Jurkat, Clone E6-1 (cell line): ENCODE measurements around the gene RALBP1.
"Not testable (repeated sequence)": the region's sequence is repeated elsewhere in the genome, so short reads cannot be mapped to it uniquely, and the experiment has no call there.

Experiments used
- DNase-seq: peaks from one replicate; pipeline ENCODE4 v3.0.0-alpha.2; 2011; ENCODE audit warnings: low read depth, low spot score
- H3K4me3 ChIP-seq: 2 replicates; pipeline ENCODE4 v1.5.1; 2011; ENCODE audit warnings: mild to moderate bottlenecking, low read length, control low read depth, moderate library complexity

RALBP1 gene

DNA sequence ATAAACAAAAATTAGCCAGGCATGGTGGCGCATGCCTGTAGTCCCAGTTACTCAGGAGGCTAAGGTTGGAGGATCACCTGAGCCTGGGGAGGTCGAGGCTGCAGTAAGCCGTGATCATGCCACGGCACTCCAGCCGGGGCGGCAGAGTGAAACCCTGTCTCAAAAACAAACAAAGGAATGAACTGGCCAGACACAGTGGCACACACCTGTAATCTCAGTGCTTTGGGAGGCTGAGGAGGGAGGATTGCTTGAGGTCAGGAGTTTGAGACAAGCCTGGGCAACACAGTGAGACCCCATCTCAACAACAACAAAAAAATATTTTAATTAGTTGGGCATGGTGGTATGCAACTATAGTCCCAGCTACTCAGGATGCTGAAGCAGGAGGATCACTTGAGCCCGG is 24.4 kb upstream of the RALBP1 start:
- not testable (repeated sequence) for H3K4me3 ChIP-seq, DNase-seq

- no peak for DNase-seq
- no peak overlapping the region for H3K4me3 ChIP-seq
Measured at GRCh38 chr18:9453283-9453682, 22.0 kb upstream of the RALBP1 start.

GRCh38 chr18:9454061-9454703 is 21.1 kb upstream of the RALBP1 start:
- DNase-seq: peak; percentile 37
- no peak overlapping the region for H3K4me3 ChIP-seq

DNA sequence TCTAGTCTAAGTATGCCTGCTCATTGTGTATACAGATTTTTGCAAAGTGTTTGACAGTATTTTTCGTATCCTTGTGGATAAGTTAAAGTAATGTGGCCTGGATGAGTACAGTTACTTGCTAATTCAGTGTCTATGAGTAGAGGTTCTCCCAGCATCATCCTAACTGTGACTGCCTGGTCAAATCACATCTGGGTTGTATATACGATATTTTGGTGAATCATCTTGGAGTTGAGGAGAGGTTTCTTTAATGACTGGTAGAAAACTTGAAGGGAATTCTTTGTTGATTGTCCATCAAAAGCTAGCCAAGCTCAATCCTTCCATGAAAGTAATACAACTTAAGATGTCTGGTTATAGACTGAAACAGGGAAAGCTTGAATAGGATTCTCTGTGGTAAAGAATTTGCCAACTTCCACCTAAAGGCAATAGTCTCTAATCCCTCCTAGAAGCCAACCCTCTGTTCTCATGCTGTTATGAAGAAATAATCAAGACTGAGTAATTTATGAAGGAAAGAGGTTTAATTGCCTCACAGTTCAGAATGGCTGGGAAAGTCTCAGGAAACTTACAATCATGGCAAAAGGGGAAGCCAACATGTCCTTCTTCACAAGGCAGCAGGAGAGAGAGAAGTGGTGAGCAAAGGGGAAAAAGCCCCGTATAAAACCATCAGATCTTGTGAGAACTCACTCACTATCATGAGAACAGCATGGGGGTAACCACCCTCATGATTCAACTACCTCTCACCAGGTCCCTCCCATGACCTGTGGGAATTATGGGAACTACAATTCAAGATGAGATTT is 19.4 kb upstream of the RALBP1 start:
- DNase-seq: no peak
- no peak overlapping the region for H3K4me3 ChIP-seq

DNA sequence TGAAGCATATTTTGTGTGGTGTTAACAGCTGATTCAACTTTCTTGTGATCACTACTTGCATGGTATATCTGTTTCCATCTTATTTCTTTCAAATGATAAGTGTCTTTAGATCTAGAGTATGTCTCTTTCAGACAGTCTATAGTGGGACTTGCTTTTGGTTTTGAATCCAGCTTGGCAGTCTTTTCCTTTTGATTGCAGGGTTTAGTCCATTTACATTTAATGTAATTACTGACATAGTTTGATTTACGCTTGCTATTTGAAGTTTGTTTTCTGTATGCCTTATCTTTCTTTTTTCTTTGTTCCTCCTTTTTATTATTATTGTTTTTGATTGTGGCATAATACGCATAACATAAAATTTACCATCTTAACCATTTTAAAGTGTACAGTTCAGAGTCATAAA is 9.2 kb upstream of the RALBP1 start:
- H3K4me3 ChIP-seq: no peak overlapping the region
- no peak for DNase-seq

DNA sequence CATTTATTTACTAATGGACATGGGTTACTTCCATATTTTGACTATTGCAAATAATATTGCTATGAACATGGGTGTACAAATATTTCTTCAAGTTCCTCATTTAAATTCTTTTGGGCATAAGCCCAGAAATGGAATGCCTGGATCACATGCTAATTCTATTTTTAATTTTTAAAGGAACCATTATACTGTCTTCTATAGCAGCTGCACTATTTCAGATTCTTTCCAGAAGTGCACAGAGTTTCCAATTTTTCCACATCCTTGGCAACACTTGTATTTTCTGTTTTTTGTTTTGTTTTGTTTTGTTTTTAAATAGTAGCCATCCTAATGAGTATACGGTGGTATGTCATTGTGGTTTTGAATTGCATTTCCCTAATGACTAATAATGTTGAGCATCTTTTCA is 8.5 kb upstream of the RALBP1 start:
- no peak overlapping the region for H3K4me3 ChIP-seq
- no peak for DNase-seq

DNA sequence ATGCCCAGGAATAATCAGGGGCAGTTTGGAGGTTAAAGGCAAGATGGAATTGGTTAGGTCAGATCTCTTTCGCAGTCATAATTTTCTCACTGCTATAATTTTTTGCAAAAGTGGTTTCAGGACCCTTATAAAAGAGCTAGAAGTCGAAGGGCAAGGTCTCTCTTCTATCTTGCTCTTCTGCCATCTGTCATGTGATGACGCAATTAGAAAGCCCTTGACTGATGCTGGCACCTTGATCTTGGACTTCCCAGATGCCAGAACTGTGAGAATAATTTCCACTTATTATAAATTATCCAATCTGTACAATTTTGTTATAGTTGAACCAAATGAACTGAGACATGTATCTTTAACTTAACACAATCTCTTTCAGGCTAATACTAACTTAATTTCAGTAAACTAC is 6.3 kb upstream of the RALBP1 start:
- no peak overlapping the region for H3K4me3 ChIP-seq
- DNase-seq: no peak

GRCh38 chr18:9469685-9470084 is 5.6 kb upstream of the RALBP1 start:
- DNase-seq: no peak
- no peak overlapping the region for H3K4me3 ChIP-seq

- H3K4me3 ChIP-seq: peak overlapping the region; percentile 91
- no peak for DNase-seq
Measured at GRCh38 chr18:9474108-9474982, 968 bp upstream of the RALBP1 start.

GRCh38 chr18:9475643-9476591 is 604 bp downstream of the RALBP1 start:
- peak overlapping the region; percentile 91 for H3K4me3 ChIP-seq
- peak; percentile 30 for DNase-seq

- H3K4me3 ChIP-seq: peak overlapping the region; percentile 91
- not testable (repeated sequence) for DNase-seq
Measured at GRCh38 chr18:9476949-9477348, 1.6 kb downstream of the RALBP1 start.

GRCh38 chr18:9477509-9477908 is 2.2 kb downstream of the RALBP1 start:
- no peak for DNase-seq
- no peak overlapping the region for H3K4me3 ChIP-seq

DNA sequence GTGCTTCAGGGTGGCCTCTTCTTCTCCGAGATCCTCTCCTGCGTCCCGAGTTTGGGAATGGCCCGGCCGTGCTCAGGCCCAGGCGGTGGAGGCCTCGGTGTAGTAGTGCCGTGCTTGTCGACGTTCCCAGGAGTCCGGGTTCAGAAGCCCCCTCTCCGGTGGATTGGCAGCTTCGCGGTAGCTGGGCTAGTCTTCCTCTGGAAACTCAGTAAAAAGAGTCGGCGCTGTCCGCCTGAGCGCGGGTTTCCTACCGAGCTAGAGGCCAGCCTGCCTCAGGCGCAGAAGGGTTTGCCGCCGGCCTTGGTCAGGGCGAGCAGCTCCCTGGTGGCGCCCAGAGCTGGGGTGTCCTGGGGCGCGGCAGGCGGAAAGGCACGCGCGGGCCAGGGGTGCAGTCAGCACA is 3.2 kb downstream of the RALBP1 start:
- no peak overlapping the region for H3K4me3 ChIP-seq
- no peak for DNase-seq

DNA sequence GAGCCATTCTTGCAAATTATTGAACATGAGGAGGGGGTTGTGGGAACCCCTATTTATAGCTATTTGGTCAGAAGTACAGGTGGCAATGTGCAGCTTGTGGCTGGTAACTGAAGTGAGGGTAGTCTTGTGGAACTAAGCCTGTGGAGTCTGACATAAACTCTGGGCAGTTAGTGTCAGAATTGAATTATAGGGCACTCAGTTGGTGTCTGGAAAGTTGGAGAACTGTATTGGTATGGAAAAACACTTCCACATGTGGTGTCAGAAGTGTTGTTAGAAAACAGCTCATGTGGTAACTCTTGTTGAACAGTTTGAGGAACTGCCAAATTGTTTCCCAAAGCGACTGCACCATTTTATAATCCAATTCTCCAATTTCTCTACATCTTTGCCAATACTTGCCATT is 7.5 kb downstream of the RALBP1 start:
- no peak for DNase-seq
- H3K4me3 ChIP-seq: no peak overlapping the region

DNA sequence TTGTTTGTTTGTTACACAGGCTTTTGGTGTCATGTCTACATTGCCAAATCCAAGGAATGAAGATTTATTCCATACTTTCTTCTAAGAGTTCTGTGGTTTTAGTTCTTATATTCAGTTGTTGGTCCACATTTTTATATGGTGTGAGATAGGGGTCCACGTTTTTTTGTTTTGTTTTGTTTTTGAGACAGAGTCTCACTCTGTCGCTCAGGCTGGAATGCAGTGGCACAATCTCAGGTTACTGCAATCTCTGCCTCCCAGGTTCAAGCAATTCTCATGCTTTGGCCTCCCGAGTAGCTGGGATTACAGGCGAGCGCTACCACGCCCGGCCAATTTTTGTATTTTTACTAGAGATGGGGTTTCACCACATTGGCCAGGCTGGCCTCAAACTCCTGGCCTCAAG is 8.2 kb downstream of the RALBP1 start:
- no peak for DNase-seq
- H3K4me3 ChIP-seq: no peak overlapping the region

DNA sequence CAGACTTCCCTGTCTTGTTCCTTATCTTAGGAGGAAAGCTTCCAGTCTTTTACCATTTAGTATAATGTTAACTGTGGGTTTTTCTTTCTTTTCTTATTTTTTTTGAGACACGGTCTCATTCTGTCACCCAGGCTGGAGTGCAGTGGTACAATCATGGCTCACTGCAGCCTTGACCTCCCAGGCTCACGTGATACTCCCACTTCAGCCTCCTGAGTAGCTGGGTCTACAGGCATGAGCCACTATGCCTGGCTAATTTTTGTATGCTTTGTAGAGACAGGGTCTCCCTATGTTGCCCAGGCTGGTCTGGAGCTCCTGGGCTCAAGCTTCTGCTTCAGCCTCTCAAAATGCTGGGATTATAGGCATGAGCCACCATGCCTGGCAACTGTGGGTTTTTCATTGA is 9.5 kb downstream of the RALBP1 start:
- not testable (repeated sequence) for H3K4me3 ChIP-seq, DNase-seq

- no peak overlapping the region for H3K4me3 ChIP-seq
- no peak for DNase-seq
Measured at GRCh38 chr18:9488538-9488937, 13.2 kb downstream of the RALBP1 start.

DNA sequence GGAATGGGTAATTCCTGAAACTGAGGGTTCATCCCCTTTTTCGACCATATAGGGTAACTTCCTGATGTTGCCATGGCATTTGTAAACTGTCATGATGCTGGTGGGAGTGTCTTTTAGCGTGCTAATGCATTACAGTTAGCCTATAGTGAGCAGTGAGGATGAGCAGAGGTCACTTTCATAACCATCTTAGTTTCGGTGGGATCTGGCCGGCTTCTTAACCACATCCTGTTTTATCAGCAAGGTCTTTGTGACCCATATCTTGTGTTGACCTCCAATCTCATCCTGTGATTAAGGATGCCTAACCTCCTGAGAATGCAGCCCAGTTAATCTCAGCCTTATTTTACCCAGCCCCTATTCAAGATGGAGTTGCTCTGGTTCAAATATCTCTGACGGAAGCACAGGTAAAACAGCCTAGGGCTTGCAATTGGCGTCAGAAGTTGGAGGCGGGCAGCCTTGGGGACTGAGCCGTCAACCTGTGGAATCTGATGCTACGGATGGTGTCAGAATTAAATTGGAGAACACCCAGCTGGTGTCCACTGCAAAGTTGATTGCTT is 19.5 kb downstream of the RALBP1 start:
- DNase-seq: no peak
- no peak overlapping the region for H3K4me3 ChIP-seq

- H3K4me3 ChIP-seq: no peak overlapping the region
- no peak for DNase-seq
Measured at GRCh38 chr18:9495465-9495864, 20.2 kb downstream of the RALBP1 start.
